HG02610 (cell line): ENCODE data around the gene UBE2I.
"Not testable (repeated sequence)": the region's sequence is repeated elsewhere in the genome, so short reads cannot be mapped to it uniquely, and the experiment has no call there.

Experiments
- ATAC-seq: cut with Tn5 transposase; IDR thresholded peaks from one replicate; pipeline ENCODE4 v1.9.1; 2021; ENCODE audit warnings: mild to moderate bottlenecking, moderate library complexity; ENCODE audit not compliant: unreplicated experiment

UBE2I gene

DNA sequence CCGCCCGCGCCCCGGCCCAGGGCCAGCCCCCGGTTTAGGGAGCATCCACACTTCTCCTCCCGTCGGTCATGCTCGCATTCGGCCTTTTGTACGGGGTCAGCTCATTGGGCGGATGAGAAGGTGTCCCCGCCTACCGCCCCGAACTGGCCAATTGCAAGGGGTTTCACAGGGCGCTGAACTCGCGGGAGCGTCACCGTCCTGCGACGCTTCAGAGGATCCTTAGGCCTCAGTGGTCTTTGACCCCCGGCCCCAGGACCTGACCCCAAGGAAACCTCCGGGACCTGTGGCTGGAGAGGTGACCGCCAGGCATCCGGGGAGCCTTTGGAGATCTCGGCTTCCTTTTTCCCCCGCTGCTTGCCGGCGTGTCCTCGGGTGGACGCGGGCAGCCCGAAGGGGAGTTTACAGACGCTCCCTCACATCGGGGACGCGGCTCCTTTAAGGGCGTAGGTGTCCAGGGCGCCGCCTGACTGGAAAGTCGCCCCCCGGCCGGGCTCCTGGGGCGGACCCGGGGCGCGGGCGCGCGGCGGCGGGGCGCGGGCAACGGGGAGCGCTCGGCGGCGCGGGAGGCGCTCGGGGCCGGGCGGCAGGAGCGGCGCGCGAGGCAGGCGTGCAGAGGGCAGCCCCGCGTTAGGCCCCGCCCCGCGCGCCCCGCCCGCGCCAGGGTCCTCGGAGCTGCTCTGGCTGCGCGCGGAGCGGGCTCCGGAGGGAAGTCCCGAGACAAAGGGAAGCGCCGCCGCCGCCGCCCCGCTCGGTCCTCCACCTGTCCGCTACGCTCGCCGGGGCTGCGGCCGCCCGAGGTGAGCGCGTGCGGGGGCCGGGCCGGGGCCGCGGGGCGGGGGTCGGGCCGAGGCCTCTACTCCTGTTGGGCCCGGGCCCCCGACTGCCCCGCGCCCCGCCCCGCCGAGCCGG, at the start of gene UBE2I:
TSS of gene UBE2I (plus strand) at position 660 of the 909 bp plus-strand sequence. CDS start 4,395 bp downstream, outside the sequence.
- ATAC-seq = peak; percentile 45

GRCh38 chr16:1259760-1260068, 49.7 kb upstream of the UBE2I start:
- no peak for ATAC-seq

DNA sequence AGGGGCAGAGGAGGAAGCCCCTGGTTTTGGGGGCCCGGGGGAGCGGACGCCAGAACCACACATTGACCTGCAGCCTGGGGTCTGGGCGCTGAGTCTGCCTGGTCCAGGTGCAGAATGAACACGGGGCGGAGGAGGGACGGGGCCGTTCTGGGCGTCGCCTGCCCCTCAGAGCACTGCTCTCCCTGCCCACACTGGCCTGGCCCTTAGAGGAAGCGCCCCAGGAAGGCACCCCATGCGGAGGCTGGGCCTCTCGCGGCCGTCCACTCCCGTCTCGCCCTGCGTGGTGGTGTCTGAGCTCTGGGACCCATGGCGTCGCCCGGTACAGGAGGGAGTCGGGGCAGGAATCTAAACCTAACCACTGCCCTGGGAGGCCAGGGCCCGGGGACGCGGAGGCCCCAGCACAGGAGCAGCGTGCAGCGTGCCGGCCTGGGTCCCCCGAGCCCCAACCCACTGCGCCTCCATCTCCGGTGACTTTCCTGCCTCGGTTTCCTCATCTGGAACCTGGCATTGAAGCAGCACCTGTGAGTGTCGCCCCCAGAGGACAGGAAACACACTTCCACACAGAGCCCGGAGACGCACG, 49.2 kb upstream of the UBE2I start:
- ATAC-seq = no peak

- no peak for ATAC-seq
Observed at GRCh38 chr16:1261131-1261892, 48.1 kb upstream of the UBE2I start.

DNA sequence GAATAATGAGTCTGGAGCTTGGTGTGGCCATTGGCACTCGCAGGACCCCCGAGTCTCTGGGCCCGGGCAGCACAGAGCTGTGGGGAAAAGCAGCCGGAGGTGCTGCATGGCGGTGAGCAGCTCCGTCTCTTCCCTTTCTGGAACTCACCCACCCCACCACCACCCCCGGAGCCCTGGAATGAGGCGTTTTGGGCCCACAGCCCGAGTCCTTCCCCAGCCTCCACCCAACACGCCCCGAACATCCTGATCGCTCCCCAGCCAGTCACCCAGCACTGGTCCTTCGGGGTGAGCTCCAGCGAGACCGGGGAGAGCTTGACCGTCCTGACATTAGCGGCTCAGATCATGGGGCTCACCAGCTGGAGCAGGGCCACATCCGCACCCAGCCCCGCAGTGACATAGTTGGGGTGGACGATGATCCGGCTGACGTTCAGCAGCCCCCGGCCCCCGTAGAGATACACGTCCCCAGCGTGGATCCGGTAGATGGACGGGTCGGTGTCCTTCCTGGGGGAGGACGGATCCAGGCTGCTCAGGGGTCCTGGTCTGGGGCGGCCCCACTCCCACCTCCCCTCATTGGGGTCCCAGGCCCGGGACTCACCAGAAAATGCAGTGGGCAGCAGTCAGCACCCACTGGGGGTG, 47.1 kb upstream of the UBE2I start:
- no peak for ATAC-seq

DNA sequence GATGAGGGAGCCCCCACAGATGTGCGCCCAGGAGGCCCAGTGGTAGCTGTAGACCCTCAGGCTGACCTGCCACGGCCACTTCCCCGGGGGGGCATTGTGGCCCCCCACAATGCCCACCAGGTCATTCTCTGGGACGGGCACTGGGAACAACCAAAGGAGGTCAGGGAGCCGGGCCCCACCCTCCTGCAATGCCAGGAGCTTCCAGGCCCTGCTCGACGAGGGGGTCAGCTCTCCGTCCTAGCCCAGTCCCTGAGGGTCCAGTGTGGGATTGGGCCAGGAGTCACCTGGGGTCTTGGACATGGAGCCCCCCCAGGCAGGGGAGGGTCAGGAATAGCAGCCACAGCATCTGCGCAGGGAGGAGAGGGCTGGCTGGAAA, 46.6 kb upstream of the UBE2I start:
- ATAC-seq = no peak

DNA sequence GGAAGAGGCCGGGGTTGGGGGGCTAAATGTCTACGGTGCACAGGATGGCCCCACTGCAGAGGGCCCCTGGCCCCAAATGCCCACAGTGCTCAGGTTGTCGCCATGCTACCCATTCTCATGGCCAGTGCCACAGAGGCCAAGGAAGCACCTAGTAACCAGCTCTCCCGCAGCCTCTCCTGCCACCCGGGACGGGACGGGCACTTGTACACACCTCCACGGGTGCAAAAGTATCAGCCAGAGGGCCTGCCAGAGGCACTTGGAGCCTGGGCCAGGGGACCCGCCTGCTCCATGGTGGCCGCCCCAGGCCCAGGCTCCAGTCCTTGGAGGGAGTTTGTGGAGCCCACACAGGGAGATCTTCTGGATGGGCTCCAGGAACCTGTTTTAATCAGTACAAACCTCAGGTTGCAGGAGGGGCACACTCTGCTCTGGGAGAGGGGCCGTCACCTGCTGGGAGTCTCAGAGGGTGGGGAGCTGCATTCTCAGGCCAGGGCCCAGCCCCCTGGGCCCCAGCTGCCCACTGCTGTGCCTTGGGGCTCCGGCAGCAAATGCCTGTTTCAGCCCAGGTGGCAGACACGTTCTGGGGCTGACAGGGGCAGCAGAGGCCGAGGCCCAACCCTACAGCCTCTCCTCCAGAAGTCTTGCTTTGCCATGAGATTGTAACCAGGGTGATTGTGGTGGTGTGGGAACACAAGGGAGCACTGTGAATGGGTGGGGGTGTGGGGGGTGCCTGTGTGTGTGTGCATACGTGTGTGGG, 45.7 kb upstream of the UBE2I start:
- no peak for ATAC-seq

DNA sequence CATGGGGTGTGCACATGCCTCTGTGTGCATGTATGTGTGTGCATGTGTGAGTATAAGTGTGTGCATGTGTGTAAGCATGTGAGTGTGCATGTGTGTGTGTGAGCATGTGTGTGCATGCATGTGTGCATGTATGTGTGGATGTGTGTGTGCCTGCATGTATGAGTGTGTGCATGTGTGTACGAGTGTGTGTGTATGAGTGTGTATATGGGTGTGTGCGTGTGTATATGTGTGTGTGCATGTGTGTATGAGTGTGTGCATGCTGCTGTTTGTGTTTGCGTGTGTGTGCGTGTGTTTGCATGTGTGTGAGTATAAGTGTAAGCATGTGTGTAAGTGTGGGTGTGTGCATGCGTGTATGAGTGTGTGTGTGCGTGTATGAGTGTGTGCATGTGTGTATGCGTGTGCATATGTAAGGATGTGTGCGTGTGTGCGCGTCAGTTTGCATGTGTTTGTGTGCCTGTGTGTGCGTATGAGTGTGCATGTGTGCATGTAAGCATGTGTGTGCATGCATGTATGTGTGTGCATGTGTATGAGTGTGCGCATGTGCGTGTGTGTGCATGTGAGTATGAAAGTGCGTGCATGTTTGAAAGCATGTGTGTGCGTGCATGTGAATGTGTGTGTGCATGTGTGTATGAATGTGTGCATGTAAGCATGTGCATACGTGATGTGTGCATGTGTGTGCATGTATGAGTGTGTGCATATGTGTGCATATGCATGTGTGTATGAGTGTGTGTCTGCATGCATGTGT, 44.9 kb upstream of the UBE2I start:
- ATAC-seq = no peak

- ATAC-seq = no peak
Observed at GRCh38 chr16:1265090-1265630, 44.3 kb upstream of the UBE2I start.

DNA sequence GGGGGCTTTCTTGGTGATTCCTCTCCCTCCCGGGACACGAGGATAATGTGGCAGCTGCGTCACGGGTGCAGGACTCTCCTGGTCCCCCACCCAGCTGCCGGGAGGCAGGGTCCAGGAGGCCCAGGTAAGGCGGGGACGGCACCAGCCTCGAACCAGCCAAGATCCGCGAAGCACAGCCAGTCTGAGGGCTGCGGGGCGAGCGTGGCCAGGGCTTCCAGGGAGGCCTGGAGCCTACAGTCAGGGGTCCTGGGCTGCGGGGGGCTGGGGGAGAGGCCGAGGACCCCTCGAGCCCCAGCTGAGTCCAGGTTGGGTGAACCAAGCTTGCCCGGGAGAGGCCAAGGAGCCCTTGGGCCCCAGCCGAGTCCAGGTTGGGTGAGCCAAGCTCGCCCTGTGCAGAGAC, 43.6 kb upstream of the UBE2I start:
- ATAC-seq = no peak

- ATAC-seq = not testable (repeated sequence)
Observed at GRCh38 chr16:1269418-1269817, 40.0 kb upstream of the UBE2I start.

- ATAC-seq = no peak
Observed at GRCh38 chr16:1271380-1271723, 38.1 kb upstream of the UBE2I start.

GRCh38 chr16:1271724-1272413, 37.6 kb upstream of the UBE2I start:
- not testable (repeated sequence) for ATAC-seq

GRCh38 chr16:1272453-1273198, 36.8 kb upstream of the UBE2I start:
- ATAC-seq = no peak

GRCh38 chr16:1273816-1274215, 35.6 kb upstream of the UBE2I start:
- ATAC-seq = no peak

GRCh38 chr16:1274767-1275166, 34.7 kb upstream of the UBE2I start:
- no peak for ATAC-seq

- ATAC-seq = no peak
Observed at GRCh38 chr16:1275791-1276579, 33.5 kb upstream of the UBE2I start.

DNA sequence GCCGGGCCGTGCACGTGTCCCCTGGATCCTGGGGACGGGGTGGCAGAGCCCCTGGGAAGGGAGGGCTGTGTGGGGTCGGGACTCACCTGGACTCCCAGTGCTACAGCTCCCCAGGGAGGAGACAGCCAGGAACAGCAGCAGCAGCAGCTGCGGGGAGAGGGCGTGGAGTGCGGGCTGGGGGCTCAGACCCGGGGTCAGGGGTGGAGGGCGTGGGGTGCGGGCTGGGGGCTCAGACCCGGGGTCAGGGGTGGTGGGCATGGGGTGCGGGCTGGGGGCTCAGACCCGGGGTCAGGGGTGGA, 32.9 kb upstream of the UBE2I start:
- no peak for ATAC-seq
